Cardiac muscle cell (in vitro differentiated cells and primary cell): ENCODE results near the gene C7orf33. TPM values are rescaled to one million over a fixed set of nuclear protein-coding genes. Genes with fewer than 3 reads are reported as not detected.

Experiments used
- DNase-seq, 2 donors: peaks; one replicate each; pipeline versions ENCODE4 v3.0.0 to v3.0.0-alpha.2; 2010 to 2017; ENCODE audit warnings: low read depth in 1 of 2, low spot score in 1 of 2
- H3K27ac ChIP-seq: fragments of 200-600 bp; sonication (generic); 2 replicates; pipeline ENCODE4 v1.5.1; 2016
- H3K27me3 ChIP-seq: fragments of 200-600 bp; sonication (generic); 2 replicates; pipeline ENCODE4 v1.6.0; 2016; ENCODE audit warnings: control low read depth
- H3K36me3 ChIP-seq: fragments of 200-600 bp; sonication (generic); 2 replicates; pipeline ENCODE4 v1.5.1; 2016; ENCODE audit warnings: control low read depth
- H3K4me1 ChIP-seq: fragments of 200-600 bp; sonication (generic); 2 replicates; pipeline ENCODE4 v1.8.1; 2017; ENCODE audit warnings: low read depth, mild to moderate bottlenecking, mixed run types
- H3K4me3 ChIP-seq: fragments of 200-600 bp; sonication (generic); 2 replicates; pipeline ENCODE4 v1.5.1; 2016; ENCODE audit warnings: mild to moderate bottlenecking
- H3K9me3 ChIP-seq: fragments of 200-600 bp; sonication (generic); 2 replicates; pipeline ENCODE4 v1.5.1; 2017; ENCODE audit warnings: low read depth, mild to moderate bottlenecking, control low read depth
- CTCF ChIP-seq: IDR thresholded peaks from 2 replicates; pipeline ENCODE4 v1.5.1; 2012; ENCODE audit warnings: low read depth, mild to moderate bottlenecking, low read length
- polyA plus RNA-seq: library from polyadenylated mRNA; unstranded; fragments of >200 nt; fragmentation: Nextera tagmentation; extraction: Ambion mirVana; gene quantifications from 2 replicates; pipeline ENCODE4 v1.2.1, GENCODE V29; 2016
- total RNA-seq: library from RNA; depleted of rRNA; stranded (reverse); fragments of >200 nt; gene quantifications from 2 replicates; pipeline ENCODE4 v1.2.3, GENCODE V29; 2016

The C7orf33 gene
- total and polyA plus RNA-seq, 2 experiments from 2014 or later = not detected

GRCh38 chr7:148664324-148664723 lies 73.8 kb downstream of the C7orf33 start:
- H3K9me3 ChIP-seq = no peaks in the 10 kb centered on the region
- peak in 1 of 2 donors; percentile 74 for DNase-seq
- no peaks in the 10 kb centered on the region for H3K36me3 ChIP-seq
- H3K4me3 ChIP-seq = no peak overlapping the region
- no peaks in the 10 kb centered on the region for H3K27me3 ChIP-seq
- H3K4me1 ChIP-seq = no peaks in the 10 kb centered on the region
- no peak overlapping the region for H3K27ac ChIP-seq
- TF ChIP-seq CTCF = no peak

GRCh38 chr7:148665221-148665620 lies 74.7 kb downstream of the C7orf33 start:
- Histone ChIP-seq H3K27ac (no peak overlapping the region), H3K36me3 (no peaks in the 10 kb centered on the region), H3K4me1 (no peaks in the 10 kb centered on the region), H3K27me3 (no peaks in the 10 kb centered on the region), H3K4me3 (no peak overlapping the region), H3K9me3 (no peaks in the 10 kb centered on the region)
- no peak for DNase-seq
- TF ChIP-seq CTCF = no peak

Other genes starting within 250 kb of the C7orf33 start
- 58.8 and 59.0 TPM in 2 replicates for gene CUL1, start 108.1 kb downstream of the C7orf33 start, total RNA-seq
- gene CUL1, start 108.1 kb downstream of the C7orf33 start, polyA plus RNA-seq = 71.6 and 97.0 TPM in 2 replicates